Colonic mucosa (tissue), 4 donors: ENCODE results near the gene C1QL3. TPM values are rescaled to one million over a fixed set of nuclear protein-coding genes. Genes with fewer than 3 reads are reported as not detected.

Source experiments
- DNase-seq: peaks from one replicate; pipeline ENCODE4 v3.0.0-alpha.2; 2020
- H3K27ac ChIP-seq: fragments of 200-600 bp; one replicate; pipeline ENCODE4 v1.8.0; 2021
- H3K27me3 ChIP-seq: fragments of 200-600 bp; one replicate; pipeline ENCODE4 v1.8.0; 2021
- H3K36me3 ChIP-seq: fragments of 200-600 bp; one replicate; pipeline ENCODE4 v1.8.0; 2021
- H3K4me1 ChIP-seq: fragments of 200-600 bp; one replicate; pipeline ENCODE4 v1.8.0; 2021; ENCODE audit warnings: mild to moderate bottlenecking
- H3K4me3 ChIP-seq: fragments of 200-600 bp; one replicate; pipeline ENCODE4 v1.8.0; 2021
- H3K9ac ChIP-seq, 2 donors: one replicate each; pipeline ENCODE4 v1.7.0; 2013; ENCODE audit warnings: control low read depth in 2 of 2, low read depth in 2 of 2, low read length in 2 of 2
- H3K9me3 ChIP-seq: fragments of 200-600 bp; one replicate; pipeline ENCODE4 v1.8.0; 2021
- intact Hi-C: fragments of 100-400 bp; cut with DNase I; formaldehyde crosslinking; loops from one replicate; pipeline ENCODE4 v1.14.1; 2022
- total RNA-seq, 2 donors: library from RNA; stranded (reverse); fragmentation: NEBNext Ultra II Directional in 1 of 2; extraction: Animal tissue kit (Norgen Biotek cat#: 25700) in 1 of 2; gene quantifications; one replicate each; pipeline ENCODE4 v1.2.1, GENCODE V29; 2021
- TF ChIP-seq, protein P1 (sequence below): fragments of 200-600 bp; IDR thresholded peaks from one replicate; pipeline ENCODE4 v1.8.0; 2022; ENCODE audit warnings: antibody characterized with exemption, mild to moderate bottlenecking
- donor health status: healthy.
- donor health status: DM: no; HTN: no; CAD: no.
- donor health status: DM: no; HTN: no; CAD: no.

Gene C1QL3
- total RNA-seq, 2 donors from 2014 or later: not detected

DNA sequence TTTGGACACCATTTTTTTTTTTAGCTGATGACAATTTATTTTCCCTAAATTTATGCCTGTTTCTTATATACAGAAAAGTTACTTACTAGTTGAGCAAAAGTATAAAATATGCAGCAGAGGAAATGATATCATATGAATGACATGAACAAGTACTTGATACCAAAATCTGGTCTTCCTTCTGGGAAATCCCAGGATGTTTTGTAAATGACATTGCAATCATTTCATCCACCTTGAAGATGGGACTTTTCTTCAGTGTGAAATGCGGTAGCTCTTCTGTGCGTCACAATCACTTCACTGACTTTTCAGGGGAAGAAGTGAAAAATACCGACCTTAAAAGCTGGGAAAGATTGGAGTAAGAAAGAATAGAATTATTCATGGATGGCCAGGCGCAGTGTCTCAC lies 23.8 kb downstream of the C1QL3 start:
- H3K27ac ChIP-seq: no peak overlapping the region
- no peaks in the 10 kb centered on the region for H3K4me1 ChIP-seq
- H3K4me3 ChIP-seq: no peak overlapping the region
- TF ChIP-seq, protein P1, sequence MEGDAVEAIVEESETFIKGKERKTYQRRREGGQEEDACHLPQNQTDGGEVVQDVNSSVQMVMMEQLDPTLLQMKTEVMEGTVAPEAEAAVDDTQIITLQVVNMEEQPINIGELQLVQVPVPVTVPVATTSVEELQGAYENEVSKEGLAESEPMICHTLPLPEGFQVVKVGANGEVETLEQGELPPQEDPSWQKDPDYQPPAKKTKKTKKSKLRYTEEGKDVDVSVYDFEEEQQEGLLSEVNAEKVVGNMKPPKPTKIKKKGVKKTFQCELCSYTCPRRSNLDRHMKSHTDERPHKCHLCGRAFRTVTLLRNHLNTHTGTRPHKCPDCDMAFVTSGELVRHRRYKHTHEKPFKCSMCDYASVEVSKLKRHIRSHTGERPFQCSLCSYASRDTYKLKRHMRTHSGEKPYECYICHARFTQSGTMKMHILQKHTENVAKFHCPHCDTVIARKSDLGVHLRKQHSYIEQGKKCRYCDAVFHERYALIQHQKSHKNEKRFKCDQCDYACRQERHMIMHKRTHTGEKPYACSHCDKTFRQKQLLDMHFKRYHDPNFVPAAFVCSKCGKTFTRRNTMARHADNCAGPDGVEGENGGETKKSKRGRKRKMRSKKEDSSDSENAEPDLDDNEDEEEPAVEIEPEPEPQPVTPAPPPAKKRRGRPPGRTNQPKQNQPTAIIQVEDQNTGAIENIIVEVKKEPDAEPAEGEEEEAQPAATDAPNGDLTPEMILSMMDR: no peak
- intact Hi-C loops: no loop called here
- H3K9ac ChIP-seq: no peak overlapping the region
- no peak for DNase-seq
- H3K36me3 ChIP-seq: no peaks in the 10 kb centered on the region
- H3K27me3 ChIP-seq: no peaks in the 10 kb centered on the region
- no peaks in the 10 kb centered on the region for H3K9me3 ChIP-seq

DNA sequence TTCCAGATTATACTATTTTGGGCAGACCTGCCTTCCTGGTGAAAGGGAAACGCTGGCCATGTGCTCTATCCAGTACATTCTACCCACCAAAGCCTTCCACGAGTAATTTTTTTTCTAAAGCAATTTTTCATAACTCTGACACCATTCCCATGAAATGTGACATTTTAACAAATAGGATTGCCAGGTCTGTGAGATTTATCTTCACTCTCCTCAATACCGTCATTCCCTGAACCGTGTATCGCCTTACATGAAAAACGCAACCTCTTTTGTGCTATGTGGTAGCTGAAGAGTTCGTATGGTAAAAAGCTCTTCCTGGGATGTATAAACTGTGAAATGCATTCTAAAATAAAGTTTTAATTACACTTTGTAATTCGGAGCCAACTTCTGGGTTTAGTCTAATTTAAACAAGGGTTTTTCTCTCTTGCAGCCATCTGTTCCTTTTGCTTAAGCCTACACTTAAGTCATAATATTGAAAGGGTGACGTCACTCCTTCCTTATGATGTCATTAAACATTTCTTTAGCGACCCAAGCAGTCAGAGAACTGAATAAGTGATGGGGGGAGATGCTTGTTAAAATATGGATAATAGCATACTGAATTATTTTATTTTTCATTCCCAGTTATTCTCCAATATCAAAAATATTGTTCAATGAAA lies 27.7 kb downstream of the C1QL3 start:
- intact Hi-C loops: no loop called here
- Histone ChIP-seq H3K4me3 (no peak overlapping the region), H3K27ac (no peak overlapping the region), H3K36me3 (no peaks in the 10 kb centered on the region), H3K4me1 (no peaks in the 10 kb centered on the region), H3K9me3 (no peaks in the 10 kb centered on the region), H3K27me3 (no peaks in the 10 kb centered on the region), H3K9ac (no peak overlapping the region)
- TF ChIP-seq, protein P1: no peak
- DNase-seq: no peak

DNA sequence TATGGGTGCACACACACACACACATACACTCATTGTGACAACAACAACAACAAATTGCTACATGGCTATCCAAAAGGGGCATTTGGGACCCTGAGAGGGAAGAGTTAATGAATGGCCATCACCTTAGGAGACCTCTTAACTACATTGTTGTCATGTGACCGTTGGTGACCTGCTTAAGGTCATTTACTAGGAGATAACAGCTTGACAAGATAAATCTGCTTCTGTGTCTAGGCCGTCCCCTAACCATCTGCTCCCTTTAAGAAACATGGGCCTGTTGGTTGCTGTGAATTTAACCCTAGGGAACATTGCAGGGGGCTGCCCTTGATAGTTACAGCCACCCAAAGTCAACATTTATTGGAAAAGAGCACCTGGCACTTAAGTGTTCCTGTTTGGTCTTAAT lies 29.7 kb downstream of the C1QL3 start:
- no peak for DNase-seq
- Histone ChIP-seq H3K27me3 (no peaks in the 10 kb centered on the region), H3K4me3 (no peak overlapping the region), H3K36me3 (no peaks in the 10 kb centered on the region), H3K27ac (no peak overlapping the region), H3K9me3 (no peaks in the 10 kb centered on the region), H3K4me1 (no peaks in the 10 kb centered on the region), H3K9ac (no peak overlapping the region)
- intact Hi-C loops: no loop called here
- TF ChIP-seq, protein P1: no peak

DNA sequence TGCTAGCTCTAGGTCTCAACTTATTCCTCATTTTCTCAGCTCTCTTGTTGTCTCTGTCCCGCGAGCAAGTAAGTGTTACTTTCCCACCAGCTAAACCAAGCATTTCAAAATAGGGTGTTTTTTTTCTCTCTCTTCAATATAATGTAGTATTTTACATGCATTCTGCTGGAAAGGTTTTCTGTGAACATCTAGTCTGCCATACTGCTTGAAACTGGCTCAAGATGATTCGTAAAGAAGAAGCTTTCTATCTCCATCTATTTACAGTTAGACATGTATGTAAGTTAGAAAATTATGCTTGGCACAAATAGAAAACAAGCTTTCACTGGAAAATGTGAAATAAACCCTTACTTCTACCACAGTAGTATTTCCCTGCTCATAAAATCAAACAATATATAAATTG lies 31.2 kb downstream of the C1QL3 start:
- TF ChIP-seq, protein P1: no peak
- no peak overlapping the region for H3K9ac ChIP-seq
- H3K4me3 ChIP-seq: no peak overlapping the region
- H3K36me3 ChIP-seq: no peaks in the 10 kb centered on the region
- no peak for DNase-seq
- no peak overlapping the region for H3K27ac ChIP-seq
- no peaks in the 10 kb centered on the region for H3K27me3 ChIP-seq
- intact Hi-C loops: no loop called here
- H3K4me1 ChIP-seq: no peaks in the 10 kb centered on the region
- H3K9me3 ChIP-seq: no peaks in the 10 kb centered on the region

DNA sequence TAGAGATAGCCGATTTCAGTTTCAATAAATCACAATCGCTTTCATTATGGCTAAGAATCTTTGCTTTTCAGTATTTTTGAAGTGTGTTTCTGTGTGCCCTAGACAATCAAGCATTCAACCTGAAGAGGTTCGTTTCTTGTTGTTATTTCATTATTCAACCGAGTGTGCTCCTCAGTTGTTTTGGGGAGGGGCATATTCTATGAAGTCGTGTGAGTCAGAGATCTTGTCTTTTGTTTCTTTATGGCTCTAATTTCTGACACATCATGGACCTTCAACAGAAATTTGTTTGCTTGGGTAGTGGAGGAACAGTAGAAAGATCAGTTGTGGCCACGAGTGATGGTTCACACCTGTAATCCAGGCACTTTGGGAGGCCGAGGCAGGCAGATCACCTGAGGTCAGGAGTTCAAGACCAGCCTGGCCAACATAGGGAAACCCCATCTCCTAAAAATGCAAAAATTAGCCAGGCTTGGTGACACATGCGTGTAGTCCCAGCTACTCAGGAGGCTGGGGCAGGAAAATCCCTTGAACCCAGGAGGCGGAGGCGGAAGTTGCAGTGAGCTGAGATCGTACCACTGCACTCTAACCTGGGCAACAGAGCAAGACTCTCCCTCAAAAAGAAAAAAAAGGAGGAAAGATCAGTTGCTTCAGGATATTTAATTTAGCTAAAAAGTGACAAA lies 38.3 kb downstream of the C1QL3 start:
- no peak overlapping the region for H3K9ac ChIP-seq
- no peaks in the 10 kb centered on the region for H3K9me3 ChIP-seq
- no peaks in the 10 kb centered on the region for H3K36me3 ChIP-seq
- no peaks in the 10 kb centered on the region for H3K27me3 ChIP-seq
- no peak for DNase-seq
- intact Hi-C loops: no loop called here
- no peaks in the 10 kb centered on the region for H3K4me1 ChIP-seq
- no peak overlapping the region for H3K27ac ChIP-seq
- TF ChIP-seq, protein P1: no peak
- H3K4me3 ChIP-seq: no peak overlapping the region
